ENCODE data around the gene CEP295NL.

DNA sequence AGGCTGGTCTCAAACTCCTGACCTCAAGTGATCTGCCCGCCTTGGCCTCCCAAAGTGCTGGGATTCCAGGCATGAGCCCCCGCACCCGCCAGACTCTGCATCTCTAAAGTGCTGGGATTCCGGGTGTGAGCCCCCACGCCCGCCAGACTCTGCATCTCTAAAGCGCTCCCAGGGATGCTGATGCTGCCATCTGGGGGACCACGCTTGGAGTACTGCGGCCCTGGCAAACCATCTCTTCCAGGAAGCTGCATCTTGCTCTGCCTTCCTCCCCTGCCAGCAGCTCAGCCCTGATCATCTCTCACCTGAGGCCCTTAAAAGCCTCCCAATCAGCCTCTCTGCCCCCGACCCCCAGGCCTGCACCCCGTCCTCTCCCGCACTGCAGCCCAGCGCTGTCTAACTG lies 4.1 kb downstream of the CEP295NL start:
- TF ChIP-seq, protein P1, sequence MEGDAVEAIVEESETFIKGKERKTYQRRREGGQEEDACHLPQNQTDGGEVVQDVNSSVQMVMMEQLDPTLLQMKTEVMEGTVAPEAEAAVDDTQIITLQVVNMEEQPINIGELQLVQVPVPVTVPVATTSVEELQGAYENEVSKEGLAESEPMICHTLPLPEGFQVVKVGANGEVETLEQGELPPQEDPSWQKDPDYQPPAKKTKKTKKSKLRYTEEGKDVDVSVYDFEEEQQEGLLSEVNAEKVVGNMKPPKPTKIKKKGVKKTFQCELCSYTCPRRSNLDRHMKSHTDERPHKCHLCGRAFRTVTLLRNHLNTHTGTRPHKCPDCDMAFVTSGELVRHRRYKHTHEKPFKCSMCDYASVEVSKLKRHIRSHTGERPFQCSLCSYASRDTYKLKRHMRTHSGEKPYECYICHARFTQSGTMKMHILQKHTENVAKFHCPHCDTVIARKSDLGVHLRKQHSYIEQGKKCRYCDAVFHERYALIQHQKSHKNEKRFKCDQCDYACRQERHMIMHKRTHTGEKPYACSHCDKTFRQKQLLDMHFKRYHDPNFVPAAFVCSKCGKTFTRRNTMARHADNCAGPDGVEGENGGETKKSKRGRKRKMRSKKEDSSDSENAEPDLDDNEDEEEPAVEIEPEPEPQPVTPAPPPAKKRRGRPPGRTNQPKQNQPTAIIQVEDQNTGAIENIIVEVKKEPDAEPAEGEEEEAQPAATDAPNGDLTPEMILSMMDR (IDR thresholded peaks at IDR 0.05; ENCODE audit: insufficient read depth, low read depth, low read length) = no peak
- TF ChIP-seq EZH2 (IDR thresholded peaks at IDR 0.05; ENCODE audit: insufficient read depth, low read length) = no peak
